Measurements from ENCODE around the gene DBT. TPM values are rescaled to one million over a fixed set of nuclear protein-coding genes. Genes with fewer than 3 reads are reported as not detected.

DBT gene
- total RNA-seq, 1 experiment from 2014 or later = 14.0 TPM

- H4K20me1 ChIP-seq (ENCODE audit: insufficient read depth) = no peaks in the 10 kb centered on the region
- CTCF ChIA-PET = no interaction called here
- ATAC-seq (no peak), DNase-seq (ENCODE audit: low read depth, low spot score) (no peak)
- POLR2A ChIA-PET = no interaction called here
- no peak for TF ChIP-seq POLR2AphosphoS5 (IDR thresholded peaks at IDR 0.05; ENCODE audit: low read depth, low read length)
- TF ChIP-seq TCF7L2 (IDR thresholded peaks at IDR 0.05; ENCODE audit: borderline replicate concordance, extremely low read depth, insufficient read depth, insufficient read length) = no peak
- no peak for TF ChIP-seq ZFX (IDR thresholded peaks at IDR 0.05)
- TF ChIP-seq, protein P1, sequence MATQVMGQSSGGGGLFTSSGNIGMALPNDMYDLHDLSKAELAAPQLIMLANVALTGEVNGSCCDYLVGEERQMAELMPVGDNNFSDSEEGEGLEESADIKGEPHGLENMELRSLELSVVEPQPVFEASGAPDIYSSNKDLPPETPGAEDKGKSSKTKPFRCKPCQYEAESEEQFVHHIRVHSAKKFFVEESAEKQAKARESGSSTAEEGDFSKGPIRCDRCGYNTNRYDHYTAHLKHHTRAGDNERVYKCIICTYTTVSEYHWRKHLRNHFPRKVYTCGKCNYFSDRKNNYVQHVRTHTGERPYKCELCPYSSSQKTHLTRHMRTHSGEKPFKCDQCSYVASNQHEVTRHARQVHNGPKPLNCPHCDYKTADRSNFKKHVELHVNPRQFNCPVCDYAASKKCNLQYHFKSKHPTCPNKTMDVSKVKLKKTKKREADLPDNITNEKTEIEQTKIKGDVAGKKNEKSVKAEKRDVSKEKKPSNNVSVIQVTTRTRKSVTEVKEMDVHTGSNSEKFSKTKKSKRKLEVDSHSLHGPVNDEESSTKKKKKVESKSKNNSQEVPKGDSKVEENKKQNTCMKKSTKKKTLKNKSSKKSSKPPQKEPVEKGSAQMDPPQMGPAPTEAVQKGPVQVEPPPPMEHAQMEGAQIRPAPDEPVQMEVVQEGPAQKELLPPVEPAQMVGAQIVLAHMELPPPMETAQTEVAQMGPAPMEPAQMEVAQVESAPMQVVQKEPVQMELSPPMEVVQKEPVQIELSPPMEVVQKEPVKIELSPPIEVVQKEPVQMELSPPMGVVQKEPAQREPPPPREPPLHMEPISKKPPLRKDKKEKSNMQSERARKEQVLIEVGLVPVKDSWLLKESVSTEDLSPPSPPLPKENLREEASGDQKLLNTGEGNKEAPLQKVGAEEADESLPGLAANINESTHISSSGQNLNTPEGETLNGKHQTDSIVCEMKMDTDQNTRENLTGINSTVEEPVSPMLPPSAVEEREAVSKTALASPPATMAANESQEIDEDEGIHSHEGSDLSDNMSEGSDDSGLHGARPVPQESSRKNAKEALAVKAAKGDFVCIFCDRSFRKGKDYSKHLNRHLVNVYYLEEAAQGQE (IDR thresholded peaks at IDR 0.05; ENCODE audit: low read depth) = no peak
- TF ChIP-seq FOSL1 (IDR thresholded peaks at IDR 0.05; ENCODE audit: low read depth) = no peak
- no peak for TF ChIP-seq POLR2A (IDR thresholded peaks at IDR 0.05; ENCODE audit: borderline replicate concordance, extremely low read depth, insufficient read depth, insufficient read length)
- no peak for TF ChIP-seq EZH2phosphoT487 (IDR thresholded peaks at IDR 0.05; ENCODE audit: borderline replicate concordance)
- no peak for TF ChIP-seq SRF (IDR thresholded peaks at IDR 0.05; ENCODE audit: low read depth)
- no peak for TF ChIP-seq CEBPB (IDR thresholded peaks at IDR 0.05; ENCODE audit: low read depth)
- TF ChIP-seq SP1 (IDR thresholded peaks at IDR 0.05; ENCODE audit: low read depth) = no peak
- no peak for TF ChIP-seq ELF1 (IDR thresholded peaks at IDR 0.05; ENCODE audit: borderline replicate concordance, low read depth)
- TF ChIP-seq YY1 (IDR thresholded peaks at IDR 0.05; ENCODE audit: extremely low read depth, insufficient replicate concordance, low read depth, low read length) = no peak
- TF ChIP-seq EZH2 (IDR thresholded peaks at IDR 0.05) = no peak
- TF ChIP-seq SIN3A (IDR thresholded peaks at IDR 0.05; ENCODE audit: low read depth) = no peak
- TF ChIP-seq JUND (IDR thresholded peaks at IDR 0.05) = no peak
- TF ChIP-seq ZNF274 (IDR thresholded peaks at IDR 0.05; ENCODE audit: low read depth, low read length) = no peak
- no peak for TF ChIP-seq CTCF (IDR thresholded peaks at IDR 0.05 in 2 of 3, conservative IDR thresholded peaks at IDR 0.05 in 1 of 3; ENCODE audit: borderline replicate concordance in 1 of 3, insufficient read depth in 1 of 3, low read depth in 2 of 3, low read length in 2 of 3)
- no peak for TF ChIP-seq ZBTB33 (IDR thresholded peaks at IDR 0.05; ENCODE audit: extremely low read depth, insufficient replicate concordance, low read length)
- no peak for TF ChIP-seq MAX (IDR thresholded peaks at IDR 0.05)
- no peak for TF ChIP-seq EGR1 (IDR thresholded peaks at IDR 0.05; ENCODE audit: low read depth)
- H3K9me3 ChIP-seq (ENCODE audit: control insufficient read depth in 1 of 2, insufficient read depth in 1 of 2, low read depth in 1 of 2, low read length in 2 of 2) = no peaks in the 10 kb centered on the region
- intact Hi-C loops (cut with micrococcal nuclease) = no loop called here
- no peaks in the 10 kb centered on the region for H3K4me1 ChIP-seq (ENCODE audit: control insufficient read depth in 1 of 2, insufficient read depth in 2 of 2, low read length in 2 of 2)
- H3K27ac ChIP-seq (ENCODE audit: low read depth, low read length) = no peak overlapping the region
- RAD21 ChIA-PET (ENCODE audit: low non-redundant PET in 1 of 2, low total read pairs in 2 of 2, uncharacterized antibody in 2 of 2, unreplicated experiment in 2 of 2) = no interaction called here
- no peak overlapping the region for H2AFZ ChIP-seq (ENCODE audit: low read depth, low read length, poor library complexity, severe bottlenecking)
- H3K9me2 ChIP-seq (ENCODE audit: insufficient read depth) = no peaks in the 10 kb centered on the region
- no peak overlapping the region for H3K4me3 ChIP-seq (replicated peaks in 1 of 2; ENCODE audit: low read depth in 1 of 2, low read length in 2 of 2)
- no TSS peak for BruUV-seq (replicated peaks)
- no peak overlapping the region for H3K9ac ChIP-seq (ENCODE audit: low read length)
- peaks cover 0 to 3% of the 10 kb centered on the region in 2 experiments; a peak in 2 of 4 replicates for H3K36me3 ChIP-seq (ENCODE audit: control insufficient read depth in 1 of 2, insufficient read depth in 2 of 2, low read length in 2 of 2)
- no peak overlapping the region for H3K4me2 ChIP-seq (ENCODE audit: low read length)
- no peaks in the 10 kb centered on the region for H3K27me3 ChIP-seq (ENCODE audit: insufficient read depth, low read length)
- no peaks in the 10 kb centered on the region for H3K79me2 ChIP-seq (ENCODE audit: insufficient read depth, low read length)
Observed at GRCh38 chr1:100296140-100296539, 46.5 kb upstream of the DBT start.

All from HCT116 (cell line).